ENCODE data around the gene POLR1G. TPM values are rescaled to one million over a fixed set of nuclear protein-coding genes. Genes with fewer than 3 reads are reported as not detected.
"Not testable (repeated sequence)": the region's sequence is repeated elsewhere in the genome, so short reads cannot be mapped to it uniquely, and the experiment has no call there.

Gene POLR1G
- total RNA-seq, 1 experiment from 2014 or later, result 43.4 TPM

DNA sequence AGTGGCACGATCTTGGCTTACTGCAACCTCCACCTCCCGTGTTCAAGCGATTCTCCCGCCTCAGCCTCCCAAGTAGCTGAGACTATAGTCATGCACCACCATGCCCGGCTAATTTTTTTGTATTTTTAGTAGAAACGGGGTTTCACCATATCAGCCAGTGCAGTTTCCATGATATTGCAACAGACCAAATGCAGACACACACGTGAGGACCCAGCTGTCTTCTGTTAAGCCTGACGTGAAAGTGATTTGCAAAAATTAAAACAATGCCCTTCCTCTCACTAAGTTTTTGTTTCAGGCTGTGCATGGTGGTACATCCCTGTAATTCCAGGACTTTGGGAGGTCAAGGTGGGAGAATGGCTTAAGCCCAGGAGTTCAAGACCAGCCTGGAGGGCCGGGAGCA lies 24.6 kb downstream of the POLR1G start:
- not testable (repeated sequence) for H3K18ac ChIP-seq (ENCODE audit: insufficient read length, low read depth, low read length); H3K79me1 ChIP-seq (ENCODE audit: insufficient read depth, low read depth, low read length, poor library complexity, severe bottlenecking); H3K9me3 Mint-ChIP-seq; H3K4ac ChIP-seq (ENCODE audit: low read depth, low read length); H3K27ac ChIP-seq (ENCODE audit: insufficient read length, low read depth, low read length); H3K14ac ChIP-seq (ENCODE audit: insufficient read depth, low read length); H3K23me2 ChIP-seq (ENCODE audit: insufficient read length, low read depth, low read length, poor library complexity, severe bottlenecking); H4K8ac ChIP-seq (replicated peaks; ENCODE audit: insufficient read length, low read depth, low read length); H4K20me1 ChIP-seq (ENCODE audit: control insufficient read depth, insufficient read depth, insufficient read length); H3K79me2 ChIP-seq (ENCODE audit: insufficient read depth, low read length); H2BK20ac ChIP-seq (ENCODE audit: low read depth, low read length, poor library complexity, severe bottlenecking); H3K9me3 ChIP-seq (ENCODE audit: control insufficient read depth, low read depth, low read length); H4K91ac ChIP-seq (ENCODE audit: insufficient read length, low read depth, low read length); H3K4me1 Mint-ChIP-seq; H3K56ac ChIP-seq (ENCODE audit: insufficient read length, low read depth, low read length); H3K27ac Mint-ChIP-seq; H3K27me3 Mint-ChIP-seq (ENCODE audit: low read depth); H3K23ac ChIP-seq (ENCODE audit: insufficient read length, low read depth, low read length); H3K9ac ChIP-seq (ENCODE audit: extremely low read depth, insufficient read length, low read length); H3K36me3 Mint-ChIP-seq (ENCODE audit: insufficient read depth in 1 of 3, low read depth in 3 of 3); H2BK15ac ChIP-seq (ENCODE audit: low read depth, low read length); H2BK12ac ChIP-seq (ENCODE audit: insufficient read length, low read depth, low read length); H3K27me3 ChIP-seq (ENCODE audit: insufficient read depth, low read length); H2AFZ ChIP-seq (ENCODE audit: low read length); H4K5ac ChIP-seq (ENCODE audit: insufficient read length, low read depth, low read length); H3T11ph ChIP-seq (ENCODE audit: low read length); H2BK120ac ChIP-seq (ENCODE audit: low read depth, low read length, poor library complexity, severe bottlenecking); H2AK5ac ChIP-seq (ENCODE audit: insufficient read length, low read length); DNase-seq; H3K4me1 ChIP-seq (ENCODE audit: insufficient read depth, low read length); H2BK5ac ChIP-seq (ENCODE audit: insufficient read length, low read length); H3K4me2 ChIP-seq (ENCODE audit: insufficient read depth, insufficient read length, low read length)
- peak overlapping the region in 1 of 2 experiments; percentile 26; a peak in 1 of 5 replicates for H3K4me3 Mint-ChIP-seq
- WGBS (ENCODE audit: extremely low coverage, insufficient read length, low lambda C conversion rate), result no CpG with 5 or more reads among the region's 9 CpGs

DNA sequence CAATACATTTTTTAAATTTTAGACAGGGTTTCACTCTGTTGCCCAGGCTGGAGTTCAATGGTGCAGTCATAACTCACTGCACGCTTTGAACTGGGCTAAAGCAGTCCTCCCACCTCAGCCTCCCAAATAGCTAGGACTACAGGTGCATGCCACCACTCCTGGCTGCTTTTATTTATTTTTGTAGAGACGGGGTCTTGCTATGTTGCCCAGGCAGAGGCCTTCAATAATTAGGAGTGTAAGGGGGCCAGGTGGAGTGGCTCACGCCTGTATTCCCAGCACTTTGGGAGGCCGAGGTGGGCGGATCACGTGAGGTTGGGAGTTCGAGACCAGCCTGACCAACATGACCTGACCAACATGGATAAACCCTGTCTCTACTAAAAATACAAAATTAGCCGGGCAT lies 26.1 kb downstream of the POLR1G start:
- H4K8ac ChIP-seq (replicated peaks; ENCODE audit: insufficient read length, low read depth, low read length); H3K23me2 ChIP-seq (ENCODE audit: insufficient read length, low read depth, low read length, poor library complexity, severe bottlenecking); H3K4ac ChIP-seq (ENCODE audit: low read depth, low read length); H2BK120ac ChIP-seq (ENCODE audit: low read depth, low read length, poor library complexity, severe bottlenecking); H3K14ac ChIP-seq (ENCODE audit: insufficient read depth, low read length); H3K27me3 Mint-ChIP-seq (ENCODE audit: low read depth); H2BK12ac ChIP-seq (ENCODE audit: insufficient read length, low read depth, low read length); H3K27ac ChIP-seq (ENCODE audit: insufficient read length, low read depth, low read length); H3K56ac ChIP-seq (ENCODE audit: insufficient read length, low read depth, low read length); H3K79me1 ChIP-seq (ENCODE audit: insufficient read depth, low read depth, low read length, poor library complexity, severe bottlenecking); H3K27ac Mint-ChIP-seq; H3T11ph ChIP-seq (ENCODE audit: low read length); H3K27me3 ChIP-seq (ENCODE audit: insufficient read depth, low read length); H3K23ac ChIP-seq (ENCODE audit: insufficient read length, low read depth, low read length); H3K9me3 Mint-ChIP-seq; H3K4me2 ChIP-seq (ENCODE audit: insufficient read depth, insufficient read length, low read length); H3K4me3 Mint-ChIP-seq; H4K91ac ChIP-seq (ENCODE audit: insufficient read length, low read depth, low read length); H2BK20ac ChIP-seq (ENCODE audit: low read depth, low read length, poor library complexity, severe bottlenecking); H3K4me1 Mint-ChIP-seq; H3K9ac ChIP-seq (ENCODE audit: extremely low read depth, insufficient read length, low read length); H3K36me3 Mint-ChIP-seq (ENCODE audit: insufficient read depth in 1 of 3, low read depth in 3 of 3); H2AFZ ChIP-seq (ENCODE audit: low read length); H2BK15ac ChIP-seq (ENCODE audit: low read depth, low read length); H3K18ac ChIP-seq (ENCODE audit: insufficient read length, low read depth, low read length); DNase-seq; H3K9me3 ChIP-seq (ENCODE audit: control insufficient read depth, low read depth, low read length); H2BK5ac ChIP-seq (ENCODE audit: insufficient read length, low read length); H4K5ac ChIP-seq (ENCODE audit: insufficient read length, low read depth, low read length); H3K79me2 ChIP-seq (ENCODE audit: insufficient read depth, low read length); H3K4me1 ChIP-seq (ENCODE audit: insufficient read depth, low read length); H2AK5ac ChIP-seq (ENCODE audit: insufficient read length, low read length); H4K20me1 ChIP-seq (ENCODE audit: control insufficient read depth, insufficient read depth, insufficient read length): not testable (repeated sequence)
- no CpG with 5 or more reads among the region's 8 CpGs for WGBS (ENCODE audit: extremely low coverage, insufficient read length, low lambda C conversion rate)
